DOHH2 (cell line): ENCODE data around the gene NHSL2.

Experiments used
- H3F3A ChIP-seq: fragments of 200-600 bp; sonication (generic), shearing (Covaris generic); 2 replicates; pipeline ENCODE4 v1.6.0; 2016; ENCODE audit warnings: antibody characterized with exemption, mild to moderate bottlenecking; ENCODE audit not compliant: control insufficient read depth, insufficient read depth
- H3K27ac ChIP-seq: fragments of 200-600 bp; sonication (generic); 2 replicates; pipeline ENCODE4 v1.5.1; 2014; ENCODE audit warnings: low read depth, mild to moderate bottlenecking, low read length, moderate library complexity
- H3K27me3 ChIP-seq: fragments of 200-600 bp; sonication (generic); 2 replicates; pipeline ENCODE4 v1.6.1; 2014; ENCODE audit warnings: mild to moderate bottlenecking, low read length, mixed read lengths; ENCODE audit not compliant: control insufficient read depth
- H3K36me3 ChIP-seq: fragments of 200-600 bp; sonication (generic); 2 replicates; pipeline ENCODE4 v1.6.1; 2014; ENCODE audit warnings: mild to moderate bottlenecking, low read length, moderate library complexity, mixed read lengths; ENCODE audit not compliant: control insufficient read depth
- H3K4me1 ChIP-seq: fragments of 200-600 bp; sonication (generic); 2 replicates; pipeline ENCODE4 v1.6.1; 2014; ENCODE audit warnings: mild to moderate bottlenecking, low read length, mixed read lengths; ENCODE audit not compliant: control insufficient read depth
- H3K4me2 ChIP-seq: fragments of 200-600 bp; sonication (generic); 2 replicates; pipeline ENCODE4 v1.6.0; 2014; ENCODE audit warnings: mild to moderate bottlenecking, low read length, moderate library complexity
- H3K4me3 ChIP-seq: fragments of 200-600 bp; sonication (generic); 2 replicates; pipeline ENCODE4 v1.5.1; 2014; ENCODE audit warnings: mild to moderate bottlenecking, low read length, mixed read lengths
- H3K79me2 ChIP-seq: fragments of 200-600 bp; sonication (generic); 2 replicates; pipeline ENCODE4 v1.6.1; 2014; ENCODE audit warnings: mild to moderate bottlenecking, low read length, mixed read lengths; ENCODE audit not compliant: control insufficient read depth
- H3K9me2 ChIP-seq: fragments of 200-600 bp; sonication (generic); replicated peaks from 2 replicates; pipeline ENCODE4 v1.6.1; 2014; ENCODE audit warnings: mild to moderate bottlenecking, low read length, mixed read lengths; ENCODE audit not compliant: control insufficient read depth
- H3K9me3 ChIP-seq: fragments of 200-600 bp; sonication (generic); 2 replicates; pipeline ENCODE4 v1.6.1; 2014; ENCODE audit warnings: antibody characterized with exemption, low read length, mixed read lengths; ENCODE audit not compliant: control insufficient read depth, insufficient read depth
- H4K20me1 ChIP-seq: fragments of 200-600 bp; sonication (generic); 2 replicates; pipeline ENCODE4 v1.6.0; 2014; ENCODE audit warnings: low read depth, mild to moderate bottlenecking, antibody characterized with exemption, low read length, moderate library complexity; ENCODE audit not compliant: control insufficient read depth, insufficient read depth
- CTCF ChIP-seq: fragments of 200-600 bp; sonication (generic); IDR thresholded peaks from one replicate; pipeline ENCODE4 v1.5.1; 2014; ENCODE audit warnings: antibody characterized with exemption, mild to moderate bottlenecking, low read depth, low read length; ENCODE audit not compliant: poor library complexity, severe bottlenecking
- EZH2phosphoT487 ChIP-seq: fragments of 200-600 bp; sonication (generic); IDR thresholded peaks from 2 replicates; pipeline ENCODE4 v1.6.1; 2017; ENCODE audit warnings: borderline replicate concordance, mild to moderate bottlenecking, antibody characterized with exemption, low read length, moderate library complexity, mixed read lengths

NHSL2 gene

GRCh38 chrX:72060921-72061490, 150.4 kb downstream of the NHSL2 start:
- H3K36me3 ChIP-seq = no peaks in the 10 kb centered on the region
- no peaks in the 10 kb centered on the region for H3K4me1 ChIP-seq
- TF ChIP-seq CTCF (no peak), EZH2phosphoT487 (no peak)
- H3K79me2 ChIP-seq = no peaks in the 10 kb centered on the region
- no peaks in the 10 kb centered on the region for H4K20me1 ChIP-seq
- H3K9me2 ChIP-seq = no peaks in the 10 kb centered on the region
- no peaks in the 10 kb centered on the region for H3F3A ChIP-seq
- no peak overlapping the region for H3K4me3 ChIP-seq
- no peak overlapping the region for H3K27ac ChIP-seq
- H3K9me3 ChIP-seq = no peaks in the 10 kb centered on the region
- H3K27me3 ChIP-seq = no peaks in the 10 kb centered on the region
- H3K4me2 ChIP-seq = no peak overlapping the region

GRCh38 chrX:72062916-72063315, 152.3 kb downstream of the NHSL2 start:
- H3K4me2 ChIP-seq = no peak overlapping the region
- no peaks in the 10 kb centered on the region for H4K20me1 ChIP-seq
- no peak for TF ChIP-seq EZH2phosphoT487
- no peak for TF ChIP-seq CTCF
- H3K36me3 ChIP-seq = no peaks in the 10 kb centered on the region
- no peak overlapping the region for H3K4me3 ChIP-seq
- no peaks in the 10 kb centered on the region for H3K9me3 ChIP-seq
- no peaks in the 10 kb centered on the region for H3K79me2 ChIP-seq
- no peaks in the 10 kb centered on the region for H3K9me2 ChIP-seq
- no peak overlapping the region for H3K27ac ChIP-seq
- H3F3A ChIP-seq = no peaks in the 10 kb centered on the region
- H3K27me3 ChIP-seq = no peaks in the 10 kb centered on the region
- H3K4me1 ChIP-seq = no peaks in the 10 kb centered on the region

GRCh38 chrX:72069350-72070160, 158.9 kb downstream of the NHSL2 start:
- H3K9me2 ChIP-seq = no peaks in the 10 kb centered on the region
- H3K9me3 ChIP-seq = no peaks in the 10 kb centered on the region
- no peaks in the 10 kb centered on the region for H3F3A ChIP-seq
- TF ChIP-seq CTCF (no peak), EZH2phosphoT487 (no peak)
- no peak overlapping the region for H3K27ac ChIP-seq
- no peaks in the 10 kb centered on the region for H3K79me2 ChIP-seq
- no peaks in the 10 kb centered on the region; the same call in 1 of the 2 replicates for H3K27me3 ChIP-seq
- no peak overlapping the region for H3K4me3 ChIP-seq
- no peaks in the 10 kb centered on the region for H3K36me3 ChIP-seq
- no peak overlapping the region for H3K4me2 ChIP-seq
- no peaks in the 10 kb centered on the region for H3K4me1 ChIP-seq
- no peaks in the 10 kb centered on the region for H4K20me1 ChIP-seq
